HCT116 (cell line): ENCODE results near the gene UBAC2. TPM values are rescaled to one million over a fixed set of nuclear protein-coding genes. Genes with fewer than 3 reads are reported as not detected.

ENCODE experiments used
- ATAC-seq: fragments of 200-7000 bp; cut with Tn5 transposase; 2 replicates; pipeline ENCODE4 v1.9.1; 2020; ENCODE audit warnings: mild to moderate bottlenecking, moderate library complexity
- BruUV-seq: library from RNA; stranded (reverse); fragments of 400-500 nt; replicated peaks from 2 replicates; lab custom pipeline; 2021; lab: Mats Ljungman, UMichigan
- CTCF ChIA-PET: fragments of 300-600 bp; sonication (Branson Sonifier 250); formaldehyde crosslinking; loops from one replicate; lab custom pipeline; 2021; ENCODE audit warnings: antibody characterized with exemption; lab: Charles Lee
- POLR2A ChIA-PET: fragments of 300-600, 350-600 bp; sonication (Branson Sonifier 250); formaldehyde crosslinking; loops from one replicate; lab custom pipeline; 2021; ENCODE audit warnings: antibody characterized with exemption; lab: Charles Lee
- RAD21 ChIA-PET, 2 experiments: fragments of 300-600 bp; sonication (Branson Sonifier 250); formaldehyde crosslinking; loops; one replicate each; lab custom pipeline; 2023; ENCODE audit warnings: low total read pairs in 2 of 2; ENCODE audit not compliant: uncharacterized antibody in 2 of 2, unreplicated experiment in 2 of 2, low non-redundant PET in 1 of 2; lab: Charles Lee
- DNase-seq: peaks from one replicate; pipeline ENCODE4 v3.0.0-alpha.2; 2010; ENCODE audit warnings: low read depth, low spot score
- H2AFZ ChIP-seq: fragments of 200-600 bp; shearing (Covaris generic), sonication (generic); 2 replicates; pipeline ENCODE4 v1.6.1; 2017; ENCODE audit warnings: low read depth, mixed run types, mixed read lengths, antibody characterized with exemption, low read length; ENCODE audit not compliant: poor library complexity, severe bottlenecking
- H3K27ac ChIP-seq: 2 replicates; pipeline ENCODE4 v1.5.1; 2012; ENCODE audit warnings: low read depth, low read length
- H3K27me3 ChIP-seq: fragments of 200-600 bp; sonication (generic); 2 replicates; pipeline ENCODE4 v1.6.1; 2016; ENCODE audit warnings: mixed run types, low read length, mixed read lengths; ENCODE audit not compliant: insufficient read depth
- H3K36me3 ChIP-seq, 2 experiments: fragments of 200-500 bp in 1 of 2; fragments of 200-600 bp in 1 of 2; sonication (Bioruptor generic) in 1 of 2; sonication (generic) in 1 of 2; 2 replicates each; pipeline versions ENCODE4 v1.5.1 to v1.6.1; 2014 to 2016; ENCODE audit warnings: low read length in 2 of 2, inconsistent platforms in 1 of 2, mixed read lengths in 1 of 2, mixed run types in 1 of 2; ENCODE audit not compliant: insufficient read depth in 2 of 2, control insufficient read depth in 1 of 2
- H3K4me1 ChIP-seq, 2 experiments: fragments of 200-600 bp in 1 of 2; sonication (generic) in 1 of 2; 2 replicates each; pipeline versions ENCODE4 v1.5.1 to v1.6.1; 2012 to 2017; ENCODE audit warnings: low read length in 2 of 2, inconsistent platforms in 1 of 2, mild to moderate bottlenecking in 1 of 2, mixed read lengths in 1 of 2, mixed run types in 1 of 2, moderate library complexity in 1 of 2; ENCODE audit not compliant: insufficient read depth in 2 of 2, control insufficient read depth in 1 of 2
- H3K4me2 ChIP-seq: fragments of 200-600 bp; sonication (generic); 2 replicates; pipeline ENCODE4 v1.6.1; 2017; ENCODE audit warnings: mixed run types, low read length, mixed read lengths
- H3K4me3 ChIP-seq, 2 experiments: fragments of 200-600 bp in 1 of 2; sonication (generic) in 1 of 2; replicated peaks in 1 of 2; 2 replicates each; pipeline ENCODE4 v1.5.1; 2011 to 2016; ENCODE audit warnings: low read length in 2 of 2, control low read depth in 1 of 2, low read depth in 1 of 2, mild to moderate bottlenecking in 1 of 2, mixed read lengths in 1 of 2, mixed run types in 1 of 2
- H3K79me2 ChIP-seq: fragments of 200-600 bp; sonication (generic); 2 replicates; pipeline ENCODE4 v1.6.1; 2017; ENCODE audit warnings: mild to moderate bottlenecking, mixed run types, low read length, moderate library complexity, mixed read lengths; ENCODE audit not compliant: insufficient read depth
- H3K9ac ChIP-seq: fragments of 200-600 bp; sonication (generic); 2 replicates; pipeline ENCODE4 v1.6.1; 2016; ENCODE audit warnings: low read length, mixed read lengths
- H3K9me2 ChIP-seq: fragments of 200-600 bp; sonication (generic), shearing (Covaris generic); 2 replicates; pipeline ENCODE4 v1.6.1; 2017; ENCODE audit warnings: mixed run types, mild to moderate bottlenecking, moderate library complexity; ENCODE audit not compliant: insufficient read depth
- H3K9me3 ChIP-seq, 2 experiments: fragments of 200-500 bp in 1 of 2; fragments of 200-600 bp in 1 of 2; sonication (Bioruptor generic) in 1 of 2; sonication (generic) in 1 of 2; 2 replicates each; pipeline ENCODE4 v1.6.1; 2014 to 2017; ENCODE audit warnings: low read length in 2 of 2, mixed read lengths in 2 of 2, inconsistent platforms in 1 of 2, low read depth in 1 of 2, mild to moderate bottlenecking in 1 of 2, mixed run types in 1 of 2, moderate library complexity in 1 of 2; ENCODE audit not compliant: control insufficient read depth in 1 of 2, insufficient read depth in 1 of 2
- H4K20me1 ChIP-seq: fragments of 200-600 bp; sonication (generic), shearing (Covaris generic); 2 replicates; pipeline ENCODE4 v1.6.1; 2017; ENCODE audit warnings: mixed run types, mild to moderate bottlenecking, moderate library complexity; ENCODE audit not compliant: insufficient read depth
- CEBPB ChIP-seq: IDR thresholded peaks from 2 replicates; pipeline ENCODE4 v1.6.1; 2012; ENCODE audit warnings: low read depth
- CTCF ChIP-seq, 3 experiments: fragments of 200-600 bp in 1 of 3; sonication (generic) in 1 of 3; IDR thresholded peaks in 2 of 3; conservative IDR thresholded peaks in 1 of 3; 2 replicates each; pipeline ENCODE4 v1.5.1; 2012 to 2017; ENCODE audit warnings: low read depth in 2 of 3, low read length in 2 of 3, antibody characterized with exemption in 1 of 3, borderline replicate concordance in 1 of 3, control low read depth in 1 of 3, mild to moderate bottlenecking in 1 of 3, mixed read lengths in 1 of 3, mixed run types in 1 of 3, moderate library complexity in 1 of 3; ENCODE audit not compliant: insufficient read depth in 1 of 3
- EGR1 ChIP-seq: IDR thresholded peaks from 2 replicates; pipeline ENCODE4 v1.6.1; 2012; ENCODE audit warnings: low read depth
- ELF1 ChIP-seq: IDR thresholded peaks from 2 replicates; pipeline ENCODE4 v1.6.1; 2012; ENCODE audit warnings: low read depth, borderline replicate concordance
- EZH2 ChIP-seq: fragments of 200-600 bp; sonication (generic); IDR thresholded peaks from 2 replicates; pipeline ENCODE4 v1.6.1; 2017; ENCODE audit warnings: antibody characterized with exemption, mixed run types
- FOSL1 ChIP-seq: IDR thresholded peaks from 2 replicates; pipeline ENCODE4 v1.6.1; 2012; ENCODE audit warnings: low read depth
- YY1 ChIP-seq: IDR thresholded peaks from 2 replicates; pipeline ENCODE4 v1.6.1; 2011; ENCODE audit warnings: low read length, low read depth, moderate library complexity, mild to moderate bottlenecking; ENCODE audit not compliant: insufficient replicate concordance; ENCODE audit errors: extremely low read depth
- intact Hi-C: fragments of 100-400 bp; cut with micrococcal nuclease; formaldehyde crosslinking; loops from 2 replicates; pipeline ENCODE4 v1.10.0; 2022
- total RNA-seq: library from RNA; stranded (reverse); gene quantifications from one replicate; pipeline ENCODE4 v1.2.1, GENCODE V29; 2021; ENCODE audit not compliant: unreplicated experiment
- TF ChIP-seq, protein P1 (sequence below): IDR thresholded peaks from 2 replicates; pipeline ENCODE4 v1.6.1; 2011; ENCODE audit warnings: mild to moderate bottlenecking, low read length, moderate library complexity; ENCODE audit not compliant: insufficient replicate concordance; ENCODE audit errors: extremely low read depth

UBAC2 gene
- total RNA-seq, 1 experiment from 2014 or later: 67.4 TPM

GRCh38 chr13:99272481-99272880 is 71.8 kb downstream of the UBAC2 start:
- Histone ChIP-seq H3K4me3 (no peak overlapping the region), H3K9me3 (no peaks in the 10 kb centered on the region), H3K9me2 (no peaks in the 10 kb centered on the region), H3K27me3 (no peaks in the 10 kb centered on the region), H2AFZ (no peak overlapping the region), H4K20me1 (no peaks in the 10 kb centered on the region), H3K4me2 (no peak overlapping the region), H3K27ac (no peak overlapping the region), H3K4me1 (peaks cover 0 to 4% of the 10 kb centered on the region in 2 experiments; a peak in 1 of 4 replicates), H3K36me3 (0 out of 4 replicates have a peak, but pooled peaks cover 0 to 4% of the 10 kb centered on the region in 2 experiments), H3K9ac (no peak overlapping the region), H3K79me2 (peaks cover 34% of the 10 kb centered on the region; the same call in 1 of the 2 replicates)
- ATAC-seq: no peak
- BruUV-seq: no TSS peak
- intact Hi-C loops: no loop called here
- ChIA-PET RAD21 (no interaction called here), POLR2A (no interaction called here), CTCF (interaction anchor here (4.0 to 6.7 kb wide), 2 partner anchors 97 to 164 kb away, joined by 28 to 90 read pairs; no protein-coding TSS in a partner anchor)
- DNase-seq: no peak
- TF ChIP-seq FOSL1 (no peak), CTCF (IDR thresholded peaks at IDR 0.05 in 2 of 3, conservative IDR thresholded peaks at IDR 0.05 in 1 of 3; ENCODE audit: borderline replicate concordance in 1 of 3, insufficient read depth in 1 of 3, low read depth in 2 of 3, low read length in 2 of 3) (no peak), EGR1 (no peak), CEBPB (no peak), EZH2 (no peak), ELF1 (no peak), YY1 (no peak)
- TF ChIP-seq, protein P1, sequence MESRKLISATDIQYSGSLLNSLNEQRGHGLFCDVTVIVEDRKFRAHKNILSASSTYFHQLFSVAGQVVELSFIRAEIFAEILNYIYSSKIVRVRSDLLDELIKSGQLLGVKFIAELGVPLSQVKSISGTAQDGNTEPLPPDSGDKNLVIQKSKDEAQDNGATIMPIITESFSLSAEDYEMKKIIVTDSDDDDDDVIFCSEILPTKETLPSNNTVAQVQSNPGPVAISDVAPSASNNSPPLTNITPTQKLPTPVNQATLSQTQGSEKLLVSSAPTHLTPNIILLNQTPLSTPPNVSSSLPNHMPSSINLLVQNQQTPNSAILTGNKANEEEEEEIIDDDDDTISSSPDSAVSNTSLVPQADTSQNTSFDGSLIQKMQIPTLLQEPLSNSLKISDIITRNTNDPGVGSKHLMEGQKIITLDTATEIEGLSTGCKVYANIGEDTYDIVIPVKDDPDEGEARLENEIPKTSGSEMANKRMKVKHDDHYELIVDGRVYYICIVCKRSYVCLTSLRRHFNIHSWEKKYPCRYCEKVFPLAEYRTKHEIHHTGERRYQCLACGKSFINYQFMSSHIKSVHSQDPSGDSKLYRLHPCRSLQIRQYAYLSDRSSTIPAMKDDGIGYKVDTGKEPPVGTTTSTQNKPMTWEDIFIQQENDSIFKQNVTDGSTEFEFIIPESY: no peak
